Measurements from ENCODE around the gene LRRC36. TPM values are rescaled to one million over a fixed set of nuclear protein-coding genes. Genes with fewer than 3 reads are reported as not detected.

The LRRC36 gene
- total RNA-seq, 3 donors from 2014 or later: 0.90 to 1.5 TPM; not detected in 1

DNA sequence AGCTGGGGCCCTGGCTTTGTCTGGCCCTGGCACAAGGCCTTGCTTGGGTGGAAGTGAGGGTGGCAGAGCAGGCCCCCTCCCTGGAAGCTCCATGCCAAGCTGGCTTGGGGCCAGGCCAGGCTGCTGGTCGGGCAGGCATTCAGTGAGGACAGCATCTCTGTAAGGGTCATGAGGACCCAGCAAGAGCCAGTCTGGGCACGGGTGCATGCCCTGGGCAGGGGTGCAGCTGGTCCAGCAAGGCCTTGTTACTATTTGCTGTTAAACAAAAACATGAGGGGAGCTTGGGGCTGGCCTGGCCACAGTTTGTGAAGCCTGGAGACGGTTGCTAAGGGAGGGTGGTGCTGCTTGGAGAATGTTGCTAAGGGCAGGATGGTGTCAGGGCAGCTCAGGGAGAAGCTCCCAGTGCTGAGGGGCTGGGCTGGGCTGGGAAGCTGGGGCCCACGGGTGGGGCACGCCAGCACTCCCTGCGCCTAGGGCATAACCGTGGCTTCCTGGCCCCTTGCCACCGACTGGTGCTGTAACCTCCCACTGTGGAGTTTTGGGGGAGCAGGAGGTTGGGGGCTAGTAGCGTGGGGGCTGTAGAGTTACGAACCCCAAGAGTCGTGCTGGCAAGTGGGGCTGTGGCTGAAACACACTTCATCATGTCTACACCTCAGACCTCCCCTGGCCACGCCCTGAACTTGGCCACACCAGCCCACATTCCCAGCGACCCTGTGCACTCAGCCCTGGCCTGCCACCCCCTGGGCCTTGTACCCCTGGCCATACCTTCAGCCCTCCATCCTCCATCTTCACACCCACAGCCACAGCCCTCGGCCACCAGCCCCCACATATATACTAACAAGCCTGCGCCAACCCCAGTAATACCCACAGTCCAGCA is 65.0 kb downstream of the LRRC36 start:
- Histone ChIP-seq H3K4me3 (no peak overlapping the region), H3K9me3 (no peaks in the 10 kb centered on the region), H3K4me1 (ENCODE audit: low read depth) (peaks cover 33% of the 10 kb centered on the region), H3K36me3 (ENCODE audit: low read depth) (no peaks in the 10 kb centered on the region)
- peak; percentile 1 for ATAC-seq
- TF ChIP-seq CTCF (IDR thresholded peaks at IDR 0.05): no peak
- DNase-seq: peak in 1 of 3 donors; percentile 43
- intact Hi-C loops (cut with DNase I, micrococcal nuclease): no loop called here

DNA sequence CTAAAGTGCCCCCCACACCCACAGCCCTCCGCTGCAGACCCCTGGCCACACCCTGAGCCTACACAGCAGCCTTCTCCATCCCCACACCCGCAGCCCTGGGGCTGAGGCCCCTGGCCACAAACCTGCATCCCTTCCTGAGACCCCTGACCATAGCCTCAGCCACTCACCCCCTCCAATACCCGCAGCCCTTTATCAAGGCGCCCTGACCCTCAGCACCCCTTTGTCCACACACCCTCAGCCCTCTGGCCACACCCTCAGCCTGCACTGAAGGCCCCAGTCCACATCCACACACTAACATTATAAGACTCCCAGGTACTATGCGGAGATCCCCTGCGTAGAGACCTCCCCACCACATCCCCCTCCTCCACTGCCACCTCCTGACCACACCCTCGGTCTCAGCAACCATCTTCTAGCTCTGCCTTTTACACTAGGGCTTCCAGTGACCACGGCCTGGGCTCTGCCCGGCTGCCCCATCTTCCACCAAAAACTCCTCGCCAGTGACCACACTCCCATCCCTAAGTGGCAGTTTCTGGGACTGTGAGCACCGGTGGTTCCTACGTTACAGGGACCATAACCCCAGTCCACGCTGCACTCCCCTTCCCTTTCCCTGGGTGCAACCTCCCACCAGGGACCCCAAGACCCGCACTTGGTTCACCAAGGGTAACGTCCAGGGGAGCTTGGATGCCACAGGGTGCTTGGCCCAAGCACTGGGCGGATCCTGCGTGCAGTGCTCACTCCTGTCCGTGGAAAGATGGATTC is 65.9 kb downstream of the LRRC36 start:
- no peak for TF ChIP-seq CTCF (IDR thresholded peaks at IDR 0.05)
- H3K36me3 ChIP-seq (ENCODE audit: low read depth): no peaks in the 10 kb centered on the region
- no peaks in the 10 kb centered on the region for H3K9me3 ChIP-seq
- no peak for ATAC-seq
- no peak for DNase-seq
- peaks cover 38% of the 10 kb centered on the region for H3K4me1 ChIP-seq (ENCODE audit: low read depth)
- intact Hi-C loops (cut with DNase I, micrococcal nuclease): no loop called here
- H3K4me3 ChIP-seq: no peak overlapping the region

DNA sequence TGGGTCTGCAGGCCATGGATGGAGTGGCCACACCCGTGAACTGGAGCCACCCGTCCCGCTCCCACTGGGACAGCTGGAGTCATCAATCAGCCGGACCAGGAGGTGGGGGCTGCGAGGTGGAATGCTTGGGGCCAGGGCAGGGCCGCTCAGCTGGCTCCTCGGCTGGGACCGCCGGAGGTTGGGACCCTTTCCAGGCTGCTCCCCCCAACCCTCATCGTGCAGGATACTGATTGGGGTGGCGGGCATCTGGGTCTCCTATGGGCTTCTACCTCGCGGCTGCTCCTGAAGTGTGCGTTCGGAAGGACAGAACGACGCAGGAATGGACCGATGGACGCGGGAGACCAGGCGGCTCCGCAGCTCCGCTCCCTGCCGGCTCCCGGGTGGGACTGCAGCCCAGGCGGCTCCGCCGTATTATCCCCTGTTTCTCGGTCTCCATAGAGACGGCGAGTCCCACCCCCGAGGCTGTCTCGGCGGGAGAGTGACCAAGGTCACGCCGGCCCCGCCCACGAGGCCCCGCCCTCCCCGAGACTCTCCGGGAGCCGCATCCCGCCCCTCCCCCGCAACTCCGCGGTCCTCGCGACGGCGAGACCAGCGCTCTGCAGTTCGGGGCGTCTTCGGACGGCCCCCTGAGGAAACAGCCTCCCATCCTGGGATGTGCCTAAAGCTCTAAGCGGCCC is 66.6 kb downstream of the LRRC36 start, which contains the start of gene TPPP3:
TSS of gene TPPP3 (minus strand) at position 388 of the 677 bp plus-strand sequence. CDS start 2,387 bp downstream, outside the sequence.
- H3K4me1 ChIP-seq (ENCODE audit: low read depth): peaks cover 38% of the 10 kb centered on the region
- intact Hi-C loops (cut with DNase I, micrococcal nuclease): no loop called here

DNA sequence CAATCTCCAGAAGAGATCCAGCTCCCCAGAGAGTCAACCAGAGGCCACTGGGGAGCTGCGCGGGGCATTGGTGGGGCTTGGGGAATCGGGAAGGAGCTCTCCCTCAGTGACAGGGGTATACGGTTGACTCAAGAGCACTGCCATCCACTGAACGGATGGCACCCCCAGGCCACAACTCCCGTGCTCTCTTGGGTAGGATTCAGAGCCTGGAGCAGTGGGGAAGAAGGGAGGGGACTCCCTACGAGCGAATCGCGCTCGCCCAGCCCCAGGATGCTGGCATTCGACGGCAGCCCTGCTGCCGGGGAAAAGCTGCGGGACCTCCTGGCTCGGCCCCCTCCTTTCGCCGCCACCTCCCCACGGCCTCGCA is 67.2 kb downstream of the LRRC36 start:
- Histone ChIP-seq H3K4me1 (ENCODE audit: low read depth) (peaks cover 38% of the 10 kb centered on the region), H3K4me3 (no peak overlapping the region), H3K9me3 (no peaks in the 10 kb centered on the region), H3K36me3 (ENCODE audit: low read depth) (no peaks in the 10 kb centered on the region)
- DNase-seq: peak in 1 of 3 donors; percentile 39
- ATAC-seq: no peak
- no peak for TF ChIP-seq CTCF (IDR thresholded peaks at IDR 0.05)
- intact Hi-C loops (cut with DNase I, micrococcal nuclease): no loop called here

More for the DNA sequence above, 66.6 kb downstream of the LRRC36 start, which contains the start of gene TPPP3:
- ATAC-seq (peak; percentile 76), DNase-seq (peak; percentile 90 to 92 (median 90))
- peak; percentile 77 for TF ChIP-seq CTCF (IDR thresholded peaks at IDR 0.05)
- no peaks in the 10 kb centered on the region for H3K9me3 ChIP-seq
- no peak within 1 kb of the TSS for H3K4me3 ChIP-seq
- H3K36me3 ChIP-seq (ENCODE audit: low read depth): no peaks in the 10 kb centered on the region
